Cardiac fibroblast (primary cell): ENCODE measurements around the gene PRRC2C.
"Not testable (repeated sequence)": the region's sequence is repeated elsewhere in the genome, so short reads cannot be mapped to it uniquely, and the experiment has no call there.

Experiments used
- DNase-seq, 2 donors: peaks; one replicate each; pipeline versions ENCODE4 v3.0.0 to v3.0.0-alpha.2; 2010; ENCODE audit warnings: low read depth in 2 of 2
- H3K4me3 ChIP-seq, 2 donors: replicated peaks in 1 of 2; 1 replicate in 1 of 2; 2 replicates in 1 of 2; pipeline ENCODE4 v1.5.1; 2011; ENCODE audit warnings: low read depth in 2 of 2, low read length in 2 of 2, mild to moderate bottlenecking in 2 of 2, moderate library complexity in 1 of 2
- TF ChIP-seq, protein P1 (sequence below): IDR thresholded peaks from one replicate; pipeline ENCODE4 v1.5.1; 2011; ENCODE audit warnings: low read depth, mild to moderate bottlenecking, low read length, inconsistent platforms

PRRC2C gene

GRCh38 chr1:171590022-171590421 is 104.7 kb downstream of the PRRC2C start:
- no peak overlapping the region for H3K4me3 ChIP-seq
- TF ChIP-seq, protein P1, sequence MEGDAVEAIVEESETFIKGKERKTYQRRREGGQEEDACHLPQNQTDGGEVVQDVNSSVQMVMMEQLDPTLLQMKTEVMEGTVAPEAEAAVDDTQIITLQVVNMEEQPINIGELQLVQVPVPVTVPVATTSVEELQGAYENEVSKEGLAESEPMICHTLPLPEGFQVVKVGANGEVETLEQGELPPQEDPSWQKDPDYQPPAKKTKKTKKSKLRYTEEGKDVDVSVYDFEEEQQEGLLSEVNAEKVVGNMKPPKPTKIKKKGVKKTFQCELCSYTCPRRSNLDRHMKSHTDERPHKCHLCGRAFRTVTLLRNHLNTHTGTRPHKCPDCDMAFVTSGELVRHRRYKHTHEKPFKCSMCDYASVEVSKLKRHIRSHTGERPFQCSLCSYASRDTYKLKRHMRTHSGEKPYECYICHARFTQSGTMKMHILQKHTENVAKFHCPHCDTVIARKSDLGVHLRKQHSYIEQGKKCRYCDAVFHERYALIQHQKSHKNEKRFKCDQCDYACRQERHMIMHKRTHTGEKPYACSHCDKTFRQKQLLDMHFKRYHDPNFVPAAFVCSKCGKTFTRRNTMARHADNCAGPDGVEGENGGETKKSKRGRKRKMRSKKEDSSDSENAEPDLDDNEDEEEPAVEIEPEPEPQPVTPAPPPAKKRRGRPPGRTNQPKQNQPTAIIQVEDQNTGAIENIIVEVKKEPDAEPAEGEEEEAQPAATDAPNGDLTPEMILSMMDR: no peak
- peak; percentile 19 to 52 for DNase-seq

- no peak overlapping the region for H3K4me3 ChIP-seq
- TF ChIP-seq, protein P1: no peak
- DNase-seq: no peak
Observed at GRCh38 chr1:171595324-171595723, 110.0 kb downstream of the PRRC2C start.

DNA sequence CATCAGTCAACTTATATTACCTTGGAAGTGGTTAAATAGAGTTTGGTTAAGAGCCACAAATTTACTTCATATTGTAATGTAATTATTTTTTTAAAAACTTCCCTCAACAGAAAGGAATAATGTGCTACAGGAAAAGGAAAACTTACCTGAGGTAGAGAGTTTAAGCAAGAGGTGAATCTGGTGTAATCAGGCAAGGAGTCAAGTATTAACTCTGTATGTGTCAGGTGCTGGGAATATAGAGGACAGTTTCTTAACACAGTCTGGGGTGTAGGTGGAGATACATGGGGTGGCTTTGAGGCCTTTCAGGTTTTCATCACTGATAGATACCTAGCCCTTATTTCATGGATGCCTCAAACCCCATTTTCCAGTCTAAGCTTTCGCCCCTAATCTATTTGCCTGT is 110.8 kb downstream of the PRRC2C start:
- DNase-seq: no peak
- TF ChIP-seq, protein P1: no peak

DNA sequence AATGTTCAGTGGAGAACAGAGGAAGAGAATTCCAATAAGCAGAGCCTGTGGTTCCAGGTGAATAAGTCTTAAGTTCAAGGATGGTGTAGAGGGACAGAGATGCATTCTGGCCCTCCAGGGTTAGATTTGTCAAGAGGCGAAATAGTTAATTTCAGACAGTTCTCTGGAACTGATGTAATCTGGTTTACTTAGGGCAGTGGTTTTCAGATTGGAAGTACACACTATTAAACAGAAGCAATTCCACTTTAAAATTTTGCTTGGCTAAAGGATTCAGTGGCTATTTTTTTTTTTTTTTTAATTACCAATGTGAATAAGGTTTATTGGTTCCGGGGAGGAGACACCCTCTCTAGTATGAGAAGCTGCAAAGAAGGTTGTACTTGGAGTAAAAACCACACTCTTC is 111.4 kb downstream of the PRRC2C start:
- TF ChIP-seq, protein P1: no peak
- DNase-seq: no peak
- no peak overlapping the region for H3K4me3 ChIP-seq

More for the DNA sequence above, 110.8 kb downstream of the PRRC2C start:
- H3K4me3 ChIP-seq: no peak overlapping the region

DNA sequence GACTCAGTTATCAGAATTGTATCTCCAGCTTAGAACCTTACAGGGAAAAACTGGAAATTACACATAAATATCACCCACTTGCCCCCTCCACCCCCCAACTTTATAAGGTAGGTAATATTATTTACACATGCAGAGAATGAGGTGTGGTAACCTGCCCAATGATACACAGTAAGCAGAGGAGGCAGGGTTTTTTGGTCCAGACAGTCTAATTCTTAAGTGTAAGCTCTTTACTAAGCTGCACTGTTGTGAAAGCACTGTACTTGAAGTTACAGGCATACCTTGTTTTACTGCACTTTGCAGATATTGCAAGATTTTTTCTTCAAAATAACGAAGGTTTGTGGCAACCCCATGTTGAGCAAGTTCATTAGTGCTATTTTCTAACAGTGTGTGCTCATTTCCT is 111.9 kb downstream of the PRRC2C start:
- no peak for DNase-seq
- TF ChIP-seq, protein P1: no peak
- H3K4me3 ChIP-seq: no peak overlapping the region

- H3K4me3 ChIP-seq, DNase-seq: not testable (repeated sequence)
Observed at GRCh38 chr1:171600310-171600709, 115.0 kb downstream of the PRRC2C start.

DNA sequence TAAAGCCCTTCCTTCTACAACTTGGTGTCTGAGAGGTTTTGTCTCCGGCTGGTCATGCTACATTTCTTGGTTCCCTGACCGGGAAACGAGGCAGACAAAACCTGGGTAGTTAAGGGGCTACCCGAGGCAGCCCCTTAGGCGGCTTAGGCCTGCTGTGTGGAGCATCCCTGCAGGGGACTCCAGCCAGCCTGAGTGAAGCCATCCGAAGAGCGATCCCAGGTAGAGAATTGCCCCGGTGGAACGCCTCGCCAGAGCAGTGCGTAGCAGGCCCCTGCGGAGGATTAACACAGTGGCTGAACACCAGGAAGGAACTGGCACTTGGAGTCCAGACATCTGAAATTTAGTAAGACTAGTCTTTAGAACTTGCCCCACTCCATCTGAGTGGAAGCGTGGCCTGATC is 115.5 kb downstream of the PRRC2C start:
- TF ChIP-seq, protein P1: no peak
- H3K4me3 ChIP-seq: no peak overlapping the region
- no peak for DNase-seq

GRCh38 chr1:171603042-171603441 is 117.7 kb downstream of the PRRC2C start:
- not testable (repeated sequence) for DNase-seq

More at GRCh38 chr1:171603042-171603441, 117.7 kb downstream of the PRRC2C start:
- not testable (repeated sequence) for H3K4me3 ChIP-seq
